Middle frontal gyrus (tissue), 1 donor: ENCODE results near the gene GRIA1.

Experiments used
- DNase-seq: peaks from one replicate; pipeline ENCODE4 v3.0.0-alpha.2; 2015; ENCODE audit warnings: low spot score; ENCODE audit errors: extremely low spot score

GRIA1 gene

GRCh38 chr5:153658606-153659005 lies 168.1 kb downstream of the GRIA1 start:
- DNase-seq, result no peak

GRCh38 chr5:153659039-153659736 lies 168.7 kb downstream of the GRIA1 start:
- no peak for DNase-seq

- DNase-seq, result no peak
These were observed 170.4 kb downstream of the GRIA1 start for GRCh38 chr5:153660919-153661318.

- DNase-seq, result no peak
These were observed 171.4 kb downstream of the GRIA1 start for GRCh38 chr5:153661897-153662296.

- no peak for DNase-seq
These were observed 179.6 kb downstream of the GRIA1 start for GRCh38 chr5:153670101-153670500.

- no peak for DNase-seq
These were observed 181.3 kb downstream of the GRIA1 start for GRCh38 chr5:153671653-153672346.

- DNase-seq, result no peak
These were observed 182.0 kb downstream of the GRIA1 start for GRCh38 chr5:153672347-153673090.

- DNase-seq, result no peak
These were observed 183.9 kb downstream of the GRIA1 start for GRCh38 chr5:153674356-153674755.

GRCh38 chr5:153676406-153676805 lies 185.9 kb downstream of the GRIA1 start:
- DNase-seq, result no peak

- no peak for DNase-seq
These were observed 186.4 kb downstream of the GRIA1 start for GRCh38 chr5:153676821-153677220.

- no peak for DNase-seq
These were observed 188.3 kb downstream of the GRIA1 start for GRCh38 chr5:153678617-153679329.

- no peak for DNase-seq
These were observed 199.8 kb downstream of the GRIA1 start for GRCh38 chr5:153690236-153690635.

GRCh38 chr5:153696256-153696655 lies 205.8 kb downstream of the GRIA1 start:
- no peak for DNase-seq

- DNase-seq, result no peak
These were observed 208.6 kb downstream of the GRIA1 start for GRCh38 chr5:153699035-153699434.

GRCh38 chr5:153700940-153701339 lies 210.5 kb downstream of the GRIA1 start:
- no peak for DNase-seq

- DNase-seq, result no peak
These were observed 211.8 kb downstream of the GRIA1 start for GRCh38 chr5:153702265-153702664.

- no peak for DNase-seq
These were observed 213.6 kb downstream of the GRIA1 start for GRCh38 chr5:153704110-153704509.

- DNase-seq, result no peak
These were observed 217.2 kb downstream of the GRIA1 start for GRCh38 chr5:153707626-153708025.

- no peak for DNase-seq
These were observed 221.3 kb downstream of the GRIA1 start for GRCh38 chr5:153711755-153712154.

GRCh38 chr5:153712946-153713345 lies 222.5 kb downstream of the GRIA1 start:
- DNase-seq, result no peak

GRCh38 chr5:153713943-153714342 lies 223.5 kb downstream of the GRIA1 start:
- DNase-seq, result no peak

- DNase-seq, result peak; percentile 20
These were observed 224.3 kb downstream of the GRIA1 start for GRCh38 chr5:153714798-153715197.
